H1 (cell line): ENCODE results near the gene CDADC1. TPM values are rescaled to one million over a fixed set of nuclear protein-coding genes. Genes with fewer than 3 reads are reported as not detected.

Experiments used
- CTCF ChIA-PET: fragments of 300-600 bp; sonication (Branson Sonifier 250); formaldehyde crosslinking; loops from one replicate; lab custom pipeline; 2021; ENCODE audit not compliant: partially characterized antibody; lab: Charles Lee
- POLR2A ChIA-PET: fragments of 300-600 bp; sonication (Branson Sonifier 250); formaldehyde crosslinking; loops from one replicate; lab custom pipeline; 2021; ENCODE audit warnings: inconsistent platforms; ENCODE audit not compliant: partially characterized antibody; lab: Charles Lee
- DNase-seq, 2 experiments: peaks; one replicate each; pipeline versions ENCODE4 v3.0.0 to v3.0.0-alpha.2; 2010 to 2022; ENCODE audit warnings: low spot score in 2 of 2, low read depth in 1 of 2, mixed read lengths in 1 of 2
- FAIRE-seq: peaks from 2 replicates; lab custom pipeline; 2011; peaks lifted over from hg19 to GRCh38; lab: Jason Lieb, UNC
- H2AFZ ChIP-seq: 2 replicates; pipeline ENCODE4 v1.8.1; 2012; ENCODE audit warnings: low read length, inconsistent platforms
- H2AK5ac ChIP-seq: 2 replicates; pipeline ENCODE4 v1.6.1; 2013; ENCODE audit warnings: low read depth, low read length
- H2BK120ac ChIP-seq: replicated peaks from 2 replicates; pipeline ENCODE3; 2013; ENCODE audit warnings: low read depth, low read length, inconsistent platforms
- H2BK12ac ChIP-seq: 2 replicates; pipeline ENCODE4 v1.6.1; 2013; ENCODE audit warnings: low read depth, low read length
- H2BK15ac ChIP-seq: 2 replicates; pipeline ENCODE4 v1.6.1; 2013; ENCODE audit warnings: low read length
- H2BK20ac ChIP-seq: 2 replicates; pipeline ENCODE4 v1.6.1; 2013; ENCODE audit warnings: low read length
- H2BK5ac ChIP-seq: 2 replicates; pipeline ENCODE4 v1.6.1; 2013; ENCODE audit warnings: low read depth, low read length
- H3K14ac ChIP-seq: 2 replicates; pipeline ENCODE4 v1.6.1; 2013; ENCODE audit warnings: inconsistent platforms; ENCODE audit not compliant: insufficient read length
- H3K18ac ChIP-seq: 2 replicates; pipeline ENCODE4 v1.6.1; 2013; ENCODE audit warnings: low read length; ENCODE audit errors: extremely low read depth
- H3K23ac ChIP-seq: 2 replicates; pipeline ENCODE4 v1.6.1; 2013; ENCODE audit warnings: inconsistent platforms; ENCODE audit not compliant: insufficient read length
- H3K23me2 ChIP-seq: 2 replicates; pipeline ENCODE4 v1.6.1; 2013; ENCODE audit warnings: low read depth, low read length
- H3K27ac ChIP-seq: 2 replicates; pipeline ENCODE4 v1.6.1; 2011; ENCODE audit warnings: low read depth, low read length, inconsistent platforms
- H3K27me3 ChIP-seq, 4 experiments: replicated peaks in 1 of 4; 1 replicate in 1 of 4; 2 replicates in 3 of 4; pipeline versions ENCODE4 v1.6.1 to v1.8.1; 2011 to 2013; ENCODE audit warnings: low read length in 3 of 4, mild to moderate bottlenecking in 3 of 4, inconsistent platforms in 2 of 4, mixed read lengths in 2 of 4, moderate library complexity in 1 of 4; ENCODE audit not compliant: control insufficient read depth in 3 of 4, insufficient read depth in 3 of 4; ENCODE audit errors: extremely low read depth in 1 of 4
- H3K36me3 ChIP-seq, 4 experiments: 2 replicates each; pipeline versions ENCODE4 v1.6.1 to v1.8.1; 2011 to 2013; ENCODE audit warnings: mild to moderate bottlenecking in 4 of 4, low read length in 3 of 4, moderate library complexity in 2 of 4, control low read depth in 1 of 4, inconsistent platforms in 1 of 4; ENCODE audit not compliant: insufficient read depth in 4 of 4, control insufficient read depth in 2 of 4
- H3K4ac ChIP-seq: replicated peaks from 2 replicates; pipeline ENCODE3; 2013; ENCODE audit warnings: low read length, low read depth, mixed read lengths, inconsistent platforms; ENCODE audit not compliant: insufficient read length
- H3K4me1 ChIP-seq, 4 experiments: replicated peaks in 1 of 4; 1 replicate in 1 of 4; 2 replicates in 3 of 4; pipeline versions ENCODE4 v1.6.1 to v1.8.1; 2011 to 2013; ENCODE audit warnings: low read length in 3 of 4, inconsistent platforms in 2 of 4, mixed read lengths in 1 of 4; ENCODE audit not compliant: insufficient read depth in 4 of 4, control insufficient read depth in 3 of 4
- H3K4me2 ChIP-seq, 2 experiments: 2 replicates each; pipeline versions ENCODE4 v1.6.1 to v1.8.1; 2011 to 2013; ENCODE audit warnings: low read depth in 2 of 2, low read length in 2 of 2, control low read depth in 1 of 2, inconsistent platforms in 1 of 2, mild to moderate bottlenecking in 1 of 2; ENCODE audit not compliant: insufficient read depth in 1 of 2
- H3K4me3 ChIP-seq, 4 experiments: fragments of 200-600, 300-600 bp in 1 of 4; sonication (generic), shearing (Covaris generic), sonication (Bioruptor Twin) in 1 of 4; 2 replicates each; pipeline versions ENCODE4 v1.5.1 to v1.8.1; 2011 to 2016; ENCODE audit warnings: low read length in 4 of 4, low read depth in 3 of 4, control low read depth in 2 of 4, inconsistent platforms in 2 of 4, mild to moderate bottlenecking in 2 of 4, mixed read lengths in 1 of 4, moderate library complexity in 1 of 4; ENCODE audit not compliant: insufficient read depth in 2 of 4; ENCODE audit errors: extremely low read depth in 1 of 4
- H3K56ac ChIP-seq: replicated peaks from 2 replicates; pipeline ENCODE3; 2013; ENCODE audit warnings: low read depth, mild to moderate bottlenecking, mixed read lengths, low read length, inconsistent platforms; ENCODE audit not compliant: insufficient read length
- H3K79me1 ChIP-seq: 2 replicates; pipeline ENCODE4 v1.6.1; 2013; ENCODE audit warnings: low read depth, low read length, control low read depth
- H3K79me2 ChIP-seq, 2 experiments: 2 replicates each; pipeline versions ENCODE4 v1.6.1 to v1.8.1; 2012 to 2013; ENCODE audit warnings: low read length in 2 of 2, mild to moderate bottlenecking in 2 of 2, inconsistent platforms in 1 of 2; ENCODE audit not compliant: insufficient read depth in 2 of 2, control insufficient read depth in 1 of 2
- H3K9ac ChIP-seq, 4 experiments: replicated peaks in 1 of 4; 1 replicate in 1 of 4; 2 replicates in 3 of 4; pipeline versions ENCODE4 v1.6.1 to v1.8.1; 2011 to 2013; ENCODE audit warnings: low read depth in 3 of 4, low read length in 3 of 4, control low read depth in 2 of 4, mild to moderate bottlenecking in 2 of 4, moderate library complexity in 2 of 4, inconsistent platforms in 1 of 4; ENCODE audit errors: extremely low read depth in 1 of 4
- H3K9me3 ChIP-seq, 2 experiments: 2 replicates each; pipeline versions ENCODE4 v1.6.1 to v1.8.1; 2012 to 2013; ENCODE audit warnings: mild to moderate bottlenecking in 2 of 2, moderate library complexity in 2 of 2, control low read depth in 1 of 2, inconsistent platforms in 1 of 2, low read depth in 1 of 2, low read length in 1 of 2, mixed read lengths in 1 of 2; ENCODE audit not compliant: insufficient read depth in 2 of 2
- H4K20me1 ChIP-seq, 2 experiments: replicated peaks in 1 of 2; 2 replicates each; pipeline versions ENCODE3 to v1.8.1; 2011 to 2013; ENCODE audit warnings: inconsistent platforms in 2 of 2, low read length in 2 of 2, mild to moderate bottlenecking in 1 of 2; ENCODE audit not compliant: insufficient read depth in 2 of 2, control insufficient read depth in 1 of 2
- H4K5ac ChIP-seq: 2 replicates; pipeline ENCODE4 v1.6.1; 2013; ENCODE audit warnings: low read length, low read depth, mixed read lengths, inconsistent platforms; ENCODE audit not compliant: insufficient read length
- H4K8ac ChIP-seq: 2 replicates; pipeline ENCODE4 v1.8.0; 2013; ENCODE audit warnings: mild to moderate bottlenecking, moderate library complexity, low read length, inconsistent platforms; ENCODE audit not compliant: insufficient read depth; ENCODE audit errors: extremely low read depth
- H4K91ac ChIP-seq: replicated peaks from 2 replicates; pipeline ENCODE3; 2013; ENCODE audit warnings: low read length, mixed read lengths, inconsistent platforms; ENCODE audit not compliant: insufficient read length
- BACH1 ChIP-seq: IDR thresholded peaks from 2 replicates; pipeline ENCODE4 v1.6.1; 2012; ENCODE audit warnings: low read length, improper control_type of control experiment
- EGR1 ChIP-seq: IDR thresholded peaks from 2 replicates; pipeline ENCODE4 v1.6.1; 2011; ENCODE audit warnings: low read depth, low read length, borderline replicate concordance
- JUND ChIP-seq: IDR thresholded peaks from 2 replicates; pipeline ENCODE4 v1.6.1; 2011; ENCODE audit warnings: mild to moderate bottlenecking, improper control_type of control experiment, low read length
- POLR2A ChIP-seq, 2 experiments: IDR thresholded peaks; 1 replicate in 1 of 2; 2 replicates in 1 of 2; pipeline ENCODE4 v1.6.1; 2011; ENCODE audit warnings: low read depth in 2 of 2, low read length in 2 of 2, mild to moderate bottlenecking in 2 of 2; ENCODE audit errors: control extremely low read depth in 1 of 2
- RAD21 ChIP-seq, 2 experiments: IDR thresholded peaks in 1 of 2; conservative IDR thresholded peaks in 1 of 2; 2 replicates each; pipeline ENCODE4 v1.6.1; 2011; ENCODE audit warnings: low read depth in 2 of 2, low read length in 2 of 2, improper control_type of control experiment in 1 of 2, inconsistent platforms in 1 of 2, mild to moderate bottlenecking in 1 of 2, moderate library complexity in 1 of 2
- RBBP5 ChIP-seq: IDR thresholded peaks from 2 replicates; pipeline ENCODE4 v1.7.1; 2012; ENCODE audit warnings: low read depth, mild to moderate bottlenecking, inconsistent platforms, low read length, moderate library complexity, borderline replicate concordance
- SIRT6 ChIP-seq: IDR thresholded peaks from one replicate; pipeline ENCODE4 v1.7.1; 2012; ENCODE audit warnings: low read length, inconsistent platforms
- SP2 ChIP-seq: IDR thresholded peaks from 2 replicates; pipeline ENCODE4 v1.6.1; 2012; ENCODE audit warnings: mild to moderate bottlenecking, low read length, inconsistent platforms
- SUZ12 ChIP-seq: fragments of 200-600 bp; sonication (generic); IDR thresholded peaks from 2 replicates; pipeline ENCODE4 v1.6.1; 2012; ENCODE audit warnings: mild to moderate bottlenecking, inconsistent platforms, low read length, moderate library complexity, mixed read lengths
- TCF12 ChIP-seq: IDR thresholded peaks from 2 replicates; pipeline ENCODE4 v1.6.1; 2011; ENCODE audit warnings: low read depth, mild to moderate bottlenecking, low read length
- USF2 ChIP-seq: IDR thresholded peaks from 2 replicates; pipeline ENCODE4 v1.6.1; 2011; ENCODE audit warnings: low read length, improper control_type of control experiment
- ZNF274 ChIP-seq: IDR thresholded peaks from 2 replicates; pipeline ENCODE4 v1.7.0; 2012; ENCODE audit warnings: low read length, borderline replicate concordance; ENCODE audit errors: extremely low read depth
- WGBS, 2 experiments: shearing (Covaris generic) in 1 of 2; methylation state at CpG; one replicate each; pipeline versions ENCODE4 v1.1.6 to v1.1.7; 2013 to 2015; ENCODE audit warnings: low lambda C conversion rate in 2 of 2, mixed read lengths in 2 of 2, inconsistent platforms in 1 of 2, low coverage in 1 of 2, missing lambda C conversion rate in 1 of 2; ENCODE audit not compliant: insufficient replicate concordance in 2 of 2, insufficient coverage in 1 of 2, insufficient read length in 1 of 2; ENCODE audit errors: extremely low coverage in 1 of 2, missing lambda C conversion rate in 1 of 2; 5-methylcytosine and 5-hydroxymethylcytosine counted together
- polyA plus RNA-seq, 7 experiments: library from polyadenylated mRNA; depleted of rRNA in 3 of 7; stranded (reverse) in 5 of 7; unstranded in 2 of 7; fragments of >200 nt in 5 of 7; fragments of 200-250 nt in 2 of 7; gene quantifications; 1 replicate in 5 of 7; 2 replicates in 1 of 7; 4 replicates in 1 of 7; pipeline versions ENCODE4 v1.2.1 to v1.2.3, GENCODE V29; 2011 to 2013; ENCODE audit warnings: missing spikeins in 2 of 7, mixed read lengths in 2 of 7
- total RNA-seq: library from RNA; stranded (reverse); fragmentation: NEBNext Ultra II Directional; extraction: Animal tissue kit (Norgen Biotek cat#: 25700); gene quantifications from 2 replicates; pipeline ENCODE4 v1.2.1, GENCODE V29; 2021

The CDADC1 gene
- total and polyA plus RNA-seq, 2 of the 8 experiments (the other 6 are each of a cell fraction or from before 2014, with no cell fraction given): 0.98 to 2.7 TPM

GRCh38 chr13:49308097-49308875 is 60.6 kb downstream of the CDADC1 start:
- Histone ChIP-seq H3K4me2 (no peak overlapping the region), H4K20me1 (no peaks in the 10 kb centered on the region), H4K5ac (no peak overlapping the region), H3K56ac (no peak overlapping the region), H3K79me2 (no peaks in the 10 kb centered on the region), H4K8ac (0 out of 2 replicates have a peak overlapping the region, but pooled peaks have one; percentile 31), H4K91ac (no peak overlapping the region), H3K23ac (no peak overlapping the region), H2AK5ac (no peak overlapping the region), H3K18ac (no peak overlapping the region), H2BK12ac (no peak overlapping the region), H2BK5ac (no peak overlapping the region), H3K9ac (no peak overlapping the region), H3K27me3 (no peaks in the 10 kb centered on the region), H3K4ac (no peak overlapping the region), H2BK120ac (no peak overlapping the region), H3K79me1 (no peaks in the 10 kb centered on the region), H2BK15ac (no peak overlapping the region), H3K9me3 (no peaks in the 10 kb centered on the region), H2AFZ (no peak overlapping the region), H3K4me3 (no peak overlapping the region), H3K4me1 (peaks cover 0 to 3% (median 1%) of the 10 kb centered on the region in 4 experiments; a peak in 1 of 7 replicates), H3K23me2 (no peaks in the 10 kb centered on the region), H3K36me3 (no peaks in the 10 kb centered on the region), H2BK20ac (no peak overlapping the region), H3K14ac (no peak overlapping the region), H3K27ac (no peak overlapping the region)
- 90% methylated on average over 7 of the region's 7 CpGs; no CpG with 5 or more reads in 1 of the 2 experiments for WGBS, 2 experiments
- FAIRE-seq (no peak), DNase-seq (no peak)
- CTCF ChIA-PET: interaction anchor here (1.4 kb wide), 1 partner anchor 8 kb away, joined by 3 read pairs; no protein-coding TSS in a partner anchor
- POLR2A ChIA-PET: no interaction called here
- TF ChIP-seq RAD21 (IDR thresholded peaks at IDR 0.05 in 1 of 2, conservative IDR thresholded peaks at IDR 0.05 in 1 of 2; ENCODE audit: low read depth in 2 of 2, low read length in 2 of 2) (no peak), TCF12 (no peak), EGR1 (no peak), ZNF274 (no peak), SP2 (no peak), SUZ12 (no peak), POLR2A (IDR thresholded peaks at IDR 0.05; ENCODE audit: control extremely low read depth in 1 of 2, low read depth in 2 of 2, low read length in 2 of 2) (no peak), RBBP5 (no peak), JUND (no peak), BACH1 (no peak), SIRT6 (no peak), USF2 (no peak)
